Lung (tissue), 12 donors: ENCODE measurements around the gene BMPER. TPM values are rescaled to one million over a fixed set of nuclear protein-coding genes. Genes with fewer than 3 reads are reported as not detected.

Experiments
- ATAC-seq: fragments of 200-7000 bp; cut with Tn5 transposase; one replicate; pipeline ENCODE4 v1.9.1; 2020; ENCODE audit warnings: moderate number of reproducible peaks; ENCODE audit not compliant: insufficient read depth, low FRiP score
- DNase-seq, 3 donors: peaks; one replicate each; pipeline ENCODE4 v3.0.0-alpha.2; 2013 to 2017
- H3K27ac ChIP-seq, 2 donors: one replicate each; pipeline ENCODE4 v1.5.1; 2013; ENCODE audit warnings: mild to moderate bottlenecking in 2 of 2, moderate library complexity in 2 of 2, control low read depth in 1 of 2, inconsistent platforms in 1 of 2, low read depth in 1 of 2, low read length in 1 of 2
- H3K27me3 ChIP-seq, 3 donors: one replicate each; pipeline ENCODE4 v1.5.1; 2013; ENCODE audit warnings: low read length in 2 of 3; ENCODE audit not compliant: control insufficient read depth in 3 of 3, insufficient read depth in 3 of 3
- H3K36me3 ChIP-seq, 4 donors: one replicate each; pipeline ENCODE4 v1.5.1; 2013; ENCODE audit warnings: low read length in 4 of 4, mild to moderate bottlenecking in 1 of 4, moderate library complexity in 1 of 4; ENCODE audit not compliant: control insufficient read depth in 4 of 4, insufficient read depth in 4 of 4
- H3K4me1 ChIP-seq, 5 donors: one replicate each; pipeline ENCODE4 v1.5.1; 2013; ENCODE audit warnings: low read length in 5 of 5, mild to moderate bottlenecking in 2 of 5, moderate library complexity in 1 of 5; ENCODE audit not compliant: control insufficient read depth in 5 of 5, insufficient read depth in 5 of 5
- H3K4me3 ChIP-seq: one replicate; pipeline ENCODE4 v1.5.1; 2013; ENCODE audit warnings: mild to moderate bottlenecking, control low read depth, moderate library complexity
- H3K9ac ChIP-seq, 2 donors: one replicate each; pipeline ENCODE4 v1.5.1; 2013; ENCODE audit warnings: low read length in 2 of 2, control low read depth in 1 of 2; ENCODE audit not compliant: insufficient read depth in 1 of 2
- H3K9me3 ChIP-seq, 4 donors: one replicate each; pipeline ENCODE4 v1.5.1; 2013; ENCODE audit warnings: low read length in 3 of 4, mild to moderate bottlenecking in 1 of 4, moderate library complexity in 1 of 4; ENCODE audit not compliant: control insufficient read depth in 4 of 4, insufficient read depth in 3 of 4
- WGBS, 2 donors: extraction: QIAGEN DNeasy Blood & Tissue Kit; methylation state at CpG; one replicate each; pipeline ENCODE4 v1.1.7; 2013; 5-methylcytosine and 5-hydroxymethylcytosine counted together
- polyA plus RNA-seq, 2 donors: library from polyadenylated mRNA; stranded (reverse); fragments of 200-250 nt; gene quantifications; one replicate each; pipeline ENCODE4 v1.2.1, GENCODE V29; 2013
- total RNA-seq, 2 donors: library from RNA; depleted of rRNA in 1 of 2; stranded (reverse); fragments of >200 nt in 1 of 2; gene quantifications; one replicate each; pipeline ENCODE4 v1.2.1, GENCODE V29; 2014 to 2021
- TF ChIP-seq, protein P1 (sequence below): IDR thresholded peaks from 2 replicates; pipeline ENCODE4 v1.5.1; 2012; ENCODE audit warnings: mild to moderate bottlenecking; ENCODE audit errors: control extremely low read depth, extremely low read depth
- donor health status: control.
- donor health status: control.
- donor health status: Bipolar disorder and iron deficiency.
- donor health status: healthy.
- donor health status: DM: yes; HTN: yes; CAD: no.

The BMPER gene
- total and polyA plus RNA-seq, 4 donors: 3.7 to 51.0 (median 9.0) TPM

DNA sequence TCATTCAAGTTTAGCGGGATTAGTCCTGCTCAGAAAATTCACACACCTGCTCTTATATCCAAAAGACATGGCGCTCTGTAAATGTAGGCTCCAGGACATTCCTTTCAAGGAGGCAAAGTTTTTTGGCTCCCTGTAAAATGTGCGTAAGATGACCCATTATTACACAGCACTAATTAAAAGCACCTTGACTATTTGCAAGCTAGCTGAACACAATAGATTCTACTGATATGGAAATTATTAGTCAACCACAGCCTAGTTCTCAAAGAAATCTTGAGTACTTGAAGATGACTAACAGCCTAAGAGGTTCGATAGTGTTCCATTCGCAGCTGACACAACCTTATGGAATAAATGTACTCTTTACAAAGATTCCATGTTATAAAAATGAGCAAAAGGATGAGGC is 175.2 kb downstream of the BMPER start:
- TF ChIP-seq, protein P1, sequence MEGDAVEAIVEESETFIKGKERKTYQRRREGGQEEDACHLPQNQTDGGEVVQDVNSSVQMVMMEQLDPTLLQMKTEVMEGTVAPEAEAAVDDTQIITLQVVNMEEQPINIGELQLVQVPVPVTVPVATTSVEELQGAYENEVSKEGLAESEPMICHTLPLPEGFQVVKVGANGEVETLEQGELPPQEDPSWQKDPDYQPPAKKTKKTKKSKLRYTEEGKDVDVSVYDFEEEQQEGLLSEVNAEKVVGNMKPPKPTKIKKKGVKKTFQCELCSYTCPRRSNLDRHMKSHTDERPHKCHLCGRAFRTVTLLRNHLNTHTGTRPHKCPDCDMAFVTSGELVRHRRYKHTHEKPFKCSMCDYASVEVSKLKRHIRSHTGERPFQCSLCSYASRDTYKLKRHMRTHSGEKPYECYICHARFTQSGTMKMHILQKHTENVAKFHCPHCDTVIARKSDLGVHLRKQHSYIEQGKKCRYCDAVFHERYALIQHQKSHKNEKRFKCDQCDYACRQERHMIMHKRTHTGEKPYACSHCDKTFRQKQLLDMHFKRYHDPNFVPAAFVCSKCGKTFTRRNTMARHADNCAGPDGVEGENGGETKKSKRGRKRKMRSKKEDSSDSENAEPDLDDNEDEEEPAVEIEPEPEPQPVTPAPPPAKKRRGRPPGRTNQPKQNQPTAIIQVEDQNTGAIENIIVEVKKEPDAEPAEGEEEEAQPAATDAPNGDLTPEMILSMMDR: no peak
- 87 to 94% methylated on average over 5 of the region's 5 CpGs for WGBS, 2 donors
- ATAC-seq: no peak
- Histone ChIP-seq H3K27me3 (no peaks in the 10 kb centered on the region), H3K9ac (no peak overlapping the region), H3K4me3 (no peak overlapping the region), H3K36me3 (peaks cover 0 to 30% (median 10%) of the 10 kb centered on the region in 4 donors), H3K4me1 (no peaks in the 10 kb centered on the region), H3K9me3 (peaks cover 0 to 4% (median 0%) of the 10 kb centered on the region in 4 donors), H3K27ac (no peak overlapping the region)
- no peak for DNase-seq

DNA sequence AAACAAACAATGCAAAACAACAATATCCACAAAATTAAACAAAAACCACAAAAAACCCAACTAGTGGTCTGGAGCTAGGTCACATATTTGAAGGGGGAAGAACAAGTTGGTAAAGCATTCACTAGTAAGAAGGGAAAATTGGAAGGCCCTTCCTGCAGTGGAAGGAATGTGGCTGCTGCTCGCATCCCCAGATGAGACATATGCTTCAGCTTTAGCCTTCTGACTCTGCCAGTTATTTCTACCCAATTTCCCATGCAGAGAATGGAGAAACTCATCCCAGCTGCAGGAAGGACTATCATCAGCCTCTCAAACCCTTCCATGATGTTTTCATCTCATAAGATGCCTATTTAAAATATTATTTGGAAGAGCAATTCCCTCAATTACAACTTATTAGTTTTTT is 176.6 kb downstream of the BMPER start:
- no peak overlapping the region for H3K9ac ChIP-seq
- H3K27me3 ChIP-seq: no peaks in the 10 kb centered on the region
- WGBS, 2 donors: 84 to 88% methylated on average over 1 of the region's 1 CpG
- H3K9me3 ChIP-seq: peaks cover 0 to 5% (median 0%) of the 10 kb centered on the region in 4 donors
- no peak overlapping the region for H3K4me3 ChIP-seq
- TF ChIP-seq, protein P1: no peak
- no peak overlapping the region for H3K27ac ChIP-seq
- peaks cover 0 to 9% (median 0%) of the 10 kb centered on the region in 5 donors for H3K4me1 ChIP-seq
- DNase-seq (no peak), ATAC-seq (no peak)
- peaks cover 0 to 39% (median 13%) of the 10 kb centered on the region in 4 donors for H3K36me3 ChIP-seq

DNA sequence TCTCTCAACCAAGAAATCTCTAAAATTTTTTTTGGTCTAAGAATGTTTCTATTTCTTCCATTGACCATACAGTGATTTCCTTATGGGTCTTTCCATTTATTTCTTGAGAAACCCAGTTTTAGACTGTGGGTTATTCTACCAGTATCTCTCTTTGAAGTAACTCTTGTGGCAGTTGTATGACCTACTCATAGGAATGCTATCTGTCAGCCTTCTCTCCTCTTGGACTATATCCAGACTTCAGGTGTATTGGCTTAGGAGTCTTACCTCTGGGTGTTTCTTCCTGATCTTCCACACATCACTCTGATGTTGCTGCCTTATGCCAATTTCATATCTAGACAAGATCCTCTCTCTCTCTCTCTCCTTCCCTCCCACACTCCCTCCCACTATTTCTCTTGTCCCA is 178.1 kb downstream of the BMPER start:
- TF ChIP-seq, protein P1: no peak
- Histone ChIP-seq H3K36me3 (peaks cover 0 to 42% (median 16%) of the 10 kb centered on the region in 4 donors), H3K27me3 (no peaks in the 10 kb centered on the region), H3K4me3 (no peak overlapping the region), H3K9ac (no peak overlapping the region), H3K4me1 (peaks cover 0 to 13% (median 0%) of the 10 kb centered on the region in 5 donors), H3K27ac (no peak overlapping the region), H3K9me3 (peaks cover 0 to 5% (median 0%) of the 10 kb centered on the region in 4 donors)
- ATAC-seq (no peak), DNase-seq (no peak)

DNA sequence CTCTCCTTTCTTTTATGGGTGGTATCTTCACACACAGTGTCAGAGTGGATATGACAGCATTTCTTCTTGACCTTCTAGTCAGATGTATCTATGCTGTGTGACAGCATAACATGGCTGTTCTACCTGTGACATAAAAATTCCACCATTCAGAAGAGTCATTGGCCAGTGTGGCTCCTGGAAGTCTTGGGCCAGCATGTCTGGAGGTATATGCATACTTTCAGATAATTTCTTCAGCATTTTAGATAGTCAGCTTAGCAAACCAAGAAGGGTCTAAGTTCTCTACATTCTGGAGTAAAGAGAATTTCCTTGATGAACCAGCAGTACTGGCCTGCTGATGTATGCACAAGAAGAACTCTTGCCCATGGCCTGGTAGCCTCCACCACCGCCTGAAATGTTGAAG is 179.3 kb downstream of the BMPER start:
- ATAC-seq (no peak), DNase-seq (no peak)
- H3K4me3 ChIP-seq: no peak overlapping the region
- H3K36me3 ChIP-seq: peaks cover 0 to 45% (median 12%) of the 10 kb centered on the region in 4 donors
- no peaks in the 10 kb centered on the region for H3K27me3 ChIP-seq
- 92% methylated on average over 1 of the region's 1 CpG for WGBS, 2 donors
- TF ChIP-seq, protein P1: no peak
- no peak overlapping the region for H3K9ac ChIP-seq
- peaks cover 0 to 13% (median 0%) of the 10 kb centered on the region in 5 donors for H3K4me1 ChIP-seq
- no peak overlapping the region for H3K27ac ChIP-seq
- peaks cover 0 to 2% (median 0%) of the 10 kb centered on the region in 4 donors for H3K9me3 ChIP-seq
